HUDEP-2 (cell line): ENCODE data around the gene PPP1R18.

Experiments used
- DNase-seq, 76 experiments: peaks; one replicate each; lab custom pipeline; 2025; ENCODE audit not compliant: unreplicated experiment in 76 of 76; lab: John Stamatoyannopoulos, UW

The PPP1R18 gene

GRCh38 chr6:30689022-30689865 is 2.8 kb upstream of the PPP1R18 start:
- no peak for DNase-seq

DNA sequence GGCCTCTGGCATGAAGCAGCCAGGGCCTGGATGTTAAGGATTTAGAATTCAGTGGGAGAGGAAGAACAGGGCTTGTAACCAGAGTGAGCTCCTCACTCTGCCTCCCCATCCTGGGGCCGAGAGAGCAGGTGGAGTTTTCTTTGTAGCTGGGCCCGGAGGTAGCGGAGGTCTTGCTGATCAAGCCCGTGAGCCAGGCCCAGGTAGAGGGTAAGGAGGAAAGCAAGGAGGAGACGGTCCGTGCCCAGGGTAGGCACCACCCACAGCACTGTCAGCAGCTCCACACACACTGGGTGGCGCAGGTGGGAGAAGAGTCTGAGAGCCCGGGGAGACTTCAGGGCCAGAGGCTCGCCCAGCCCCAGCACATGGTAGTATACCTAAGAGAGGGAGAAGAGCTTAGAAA is 2.1 kb upstream of the PPP1R18 start:
- no peak for DNase-seq

DNA sequence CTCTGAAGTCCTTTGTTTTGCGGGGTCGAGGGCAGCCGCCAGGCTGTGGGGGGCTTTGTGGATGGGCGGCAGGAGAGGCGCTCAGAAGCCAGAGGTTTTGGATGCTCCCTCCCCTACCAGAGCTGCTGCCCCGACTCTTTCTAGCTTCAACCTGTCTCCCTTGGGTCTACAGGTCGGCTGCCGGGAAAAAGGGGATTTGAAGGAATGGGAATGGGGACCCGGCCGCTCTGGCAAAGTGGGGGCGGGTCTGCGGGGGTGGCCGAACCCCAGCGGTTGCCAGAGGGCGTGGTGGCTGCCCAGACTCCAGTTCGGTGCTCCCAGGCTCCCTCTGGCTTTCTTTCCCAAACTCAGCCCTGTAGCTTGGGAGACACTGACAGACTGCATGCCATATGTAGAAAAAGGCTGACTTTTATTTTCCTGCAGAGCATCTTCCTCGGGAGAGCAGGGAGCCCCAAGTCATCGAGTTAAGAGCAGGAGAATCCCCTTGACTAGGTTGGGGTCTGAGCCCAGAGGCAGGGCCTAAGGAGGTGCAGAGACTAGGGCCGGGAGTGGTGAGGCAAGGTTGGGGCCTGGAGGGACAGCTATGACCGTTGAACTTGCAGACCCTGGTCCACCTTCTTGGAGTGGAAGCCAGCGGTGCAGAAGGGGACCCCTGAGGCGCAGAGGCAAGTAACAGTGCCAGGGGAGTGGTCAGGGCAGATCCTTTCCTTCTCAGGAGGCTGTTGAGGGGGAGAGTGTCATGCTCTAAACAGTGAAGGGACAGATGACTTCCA is 1.4 kb upstream of the PPP1R18 start:
- no peak for DNase-seq

DNA sequence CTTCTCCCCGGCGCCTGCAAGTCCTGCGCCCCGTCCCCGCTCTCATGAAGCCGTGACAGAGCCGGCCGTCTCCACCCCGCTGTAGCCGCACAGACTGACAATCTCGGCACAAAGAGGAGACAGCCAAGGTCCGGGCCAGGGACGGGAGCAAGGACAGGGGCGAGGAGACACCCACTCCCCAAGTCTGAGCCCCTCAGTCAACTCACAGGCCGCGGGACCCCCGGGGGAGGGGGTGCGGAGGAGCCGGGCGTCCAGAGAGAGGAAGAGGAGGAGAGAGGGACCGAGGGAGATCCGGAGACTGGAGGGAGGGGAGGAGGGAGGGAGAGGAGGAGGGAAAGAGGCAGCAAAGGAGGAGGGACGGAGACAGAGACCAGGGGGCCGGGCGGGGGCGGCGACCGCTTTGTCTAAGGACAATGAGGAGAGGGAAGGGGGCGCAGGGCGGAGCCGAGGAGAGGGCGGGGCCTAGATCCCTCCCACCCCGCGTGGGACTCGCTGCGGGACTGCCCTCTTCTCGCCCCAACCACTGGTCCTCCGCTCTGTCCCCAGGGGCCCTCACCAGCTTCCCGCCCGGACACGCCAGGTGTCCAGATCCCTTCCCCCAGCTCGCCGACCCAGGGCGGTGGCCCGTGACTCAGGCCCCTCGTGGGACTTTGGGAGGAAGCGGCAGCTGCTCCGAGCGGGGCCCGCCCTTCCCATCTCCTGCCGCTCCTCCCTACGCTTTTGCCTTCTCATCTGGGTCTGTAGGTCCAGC is 638 bp upstream of the PPP1R18 start:
- DNase-seq = peak in 61 of 76 experiments; percentile 14 to 82 (median 59)

GRCh38 chr6:30685157-30686008 is 1.1 kb downstream of the PPP1R18 start:
- no peak for DNase-seq

DNA sequence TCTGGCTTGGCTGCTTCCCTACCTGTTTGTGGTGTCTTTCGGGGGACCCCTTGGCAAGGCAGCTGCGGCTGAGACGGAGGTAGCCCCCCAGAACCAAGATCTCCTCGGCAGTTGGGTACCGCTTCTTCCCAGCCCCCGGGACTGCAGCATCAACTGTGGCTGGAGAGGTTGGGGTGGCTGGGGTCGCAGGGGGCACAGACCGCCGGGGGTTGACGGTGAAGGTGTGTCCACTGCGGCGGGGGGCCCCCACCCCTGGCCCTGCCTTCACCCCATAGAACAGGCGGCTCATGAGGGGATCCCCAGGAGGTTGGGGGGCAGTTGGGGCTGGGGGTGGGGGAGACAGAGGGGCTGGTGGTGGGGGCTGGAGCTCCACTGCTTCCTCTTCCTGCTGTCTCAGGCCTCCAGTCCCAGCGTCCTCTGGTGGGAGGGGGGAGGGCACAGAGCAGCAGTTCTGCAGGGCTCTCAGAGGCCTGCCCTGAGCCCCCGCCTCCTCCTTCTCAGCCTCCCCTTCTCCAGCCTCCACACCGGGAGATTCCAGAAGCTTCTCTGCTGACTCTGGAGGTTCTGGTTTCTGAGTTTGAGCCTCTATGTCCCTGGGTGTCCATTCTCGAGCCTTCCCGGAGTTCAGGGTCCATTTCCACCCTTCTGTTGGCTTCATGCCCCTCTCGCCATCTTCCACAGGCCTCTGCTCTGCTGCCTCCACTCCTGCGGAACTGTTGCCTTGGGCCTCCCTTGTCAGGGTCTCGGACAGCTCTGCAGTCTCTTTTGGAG is 1.9 kb downstream of the PPP1R18 start:
- DNase-seq = no peak

DNA sequence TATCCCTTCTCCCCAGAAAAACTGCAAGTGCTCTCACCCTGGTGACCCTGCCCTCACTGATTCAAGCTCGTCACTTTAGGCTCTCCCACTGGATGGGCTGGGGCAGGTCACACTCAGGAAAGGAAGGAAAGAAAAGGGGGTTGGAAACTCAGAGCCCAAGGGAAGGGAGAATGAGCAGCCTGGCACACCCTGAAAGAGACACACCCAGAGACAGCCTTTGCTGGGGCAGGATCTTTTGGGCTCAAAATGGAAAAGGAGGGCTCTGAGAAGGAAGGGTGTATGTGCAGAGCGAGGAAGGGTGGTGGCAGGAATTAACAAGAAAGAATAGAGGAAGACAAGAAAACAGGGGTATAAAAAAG is 2.5 kb downstream of the PPP1R18 start:
- DNase-seq = no peak

DNA sequence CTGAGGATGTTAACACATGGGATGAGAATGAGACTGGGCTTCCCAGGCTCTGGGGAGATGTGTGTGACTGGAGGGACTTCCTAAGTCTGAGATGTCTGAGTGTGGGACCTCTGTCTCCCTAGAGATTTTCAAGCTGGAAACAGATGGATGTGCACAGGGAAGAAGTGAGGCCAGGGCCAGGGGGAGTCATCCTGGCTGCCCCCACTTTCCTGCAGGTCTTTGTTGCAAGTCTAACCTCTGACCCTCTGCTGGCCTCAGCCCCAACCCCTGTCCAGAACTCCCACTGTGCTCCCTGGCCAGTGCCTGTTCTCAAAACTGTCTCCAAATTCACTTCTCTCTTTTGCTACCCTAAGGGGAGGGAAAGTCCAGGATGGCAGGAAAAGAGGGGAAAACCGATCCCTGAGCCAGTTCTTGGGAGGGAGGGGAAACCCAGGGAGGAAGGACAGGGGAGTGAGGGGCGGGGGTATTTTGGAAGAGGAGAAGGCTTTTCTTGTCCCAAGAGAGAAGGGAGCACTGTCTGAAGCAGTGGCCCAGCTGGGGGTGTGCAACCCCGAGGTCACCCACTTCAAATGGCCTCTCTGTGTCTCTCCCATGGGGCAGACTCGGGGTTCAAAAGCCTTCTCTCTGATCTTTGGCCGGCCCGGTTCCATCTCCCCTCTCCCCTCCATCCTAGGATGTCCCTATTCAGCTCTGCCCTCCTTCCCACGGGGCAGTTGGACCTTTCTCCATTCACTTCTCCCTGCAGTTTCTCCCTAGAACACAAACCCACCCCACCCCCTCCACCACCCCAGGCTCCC is 3.1 kb downstream of the PPP1R18 start:
- DNase-seq = no peak

GRCh38 chr6:30682143-30683117 is 4.0 kb downstream of the PPP1R18 start:
- peak in 51 of 76 experiments; percentile 9 to 64 (median 35) for DNase-seq

- DNase-seq = no peak
Measured at GRCh38 chr6:30681766-30682142, 4.7 kb downstream of the PPP1R18 start.

DNA sequence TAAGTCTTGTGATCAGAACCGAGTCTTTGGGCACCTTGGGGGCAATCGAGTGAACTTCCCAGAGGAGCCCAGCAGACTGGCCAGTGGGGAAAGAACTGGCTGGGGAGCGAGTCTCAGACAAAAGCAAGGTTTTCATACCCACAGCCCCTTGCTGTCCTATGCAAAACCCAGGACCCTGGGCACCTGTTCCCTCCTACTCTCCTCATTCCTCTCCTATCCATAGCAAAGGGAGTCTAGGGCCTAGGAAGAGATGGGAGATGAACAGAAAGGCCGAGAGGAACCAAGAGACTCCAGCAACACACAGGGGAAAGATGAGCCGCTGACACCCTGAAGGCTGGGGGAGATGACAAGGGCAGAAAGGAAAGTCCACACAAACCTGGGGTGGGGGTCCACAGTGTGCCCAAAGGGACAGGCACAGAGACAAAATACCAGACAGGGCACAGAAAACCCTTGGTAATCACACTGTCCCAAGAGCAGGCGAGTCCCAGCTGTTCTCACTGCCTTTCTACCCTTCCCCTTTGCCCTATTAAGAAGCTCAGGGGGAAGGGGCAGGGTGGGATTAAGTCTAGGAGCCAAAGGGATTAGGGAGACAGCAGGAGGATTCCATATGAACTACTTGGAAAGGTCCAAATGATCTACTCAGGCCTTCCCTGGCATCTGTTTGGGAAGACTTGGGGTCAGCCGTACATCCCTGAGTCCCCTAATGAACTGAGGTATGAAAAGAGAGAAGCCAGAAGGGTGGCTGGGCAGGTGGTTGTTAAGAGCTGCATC is 6.5 kb downstream of the PPP1R18 start:
- no peak for DNase-seq

GRCh38 chr6:30678964-30679726 is 7.3 kb downstream of the PPP1R18 start:
- DNase-seq = peak in 72 of 76 experiments; percentile 28 to 96 (median 80)

DNA sequence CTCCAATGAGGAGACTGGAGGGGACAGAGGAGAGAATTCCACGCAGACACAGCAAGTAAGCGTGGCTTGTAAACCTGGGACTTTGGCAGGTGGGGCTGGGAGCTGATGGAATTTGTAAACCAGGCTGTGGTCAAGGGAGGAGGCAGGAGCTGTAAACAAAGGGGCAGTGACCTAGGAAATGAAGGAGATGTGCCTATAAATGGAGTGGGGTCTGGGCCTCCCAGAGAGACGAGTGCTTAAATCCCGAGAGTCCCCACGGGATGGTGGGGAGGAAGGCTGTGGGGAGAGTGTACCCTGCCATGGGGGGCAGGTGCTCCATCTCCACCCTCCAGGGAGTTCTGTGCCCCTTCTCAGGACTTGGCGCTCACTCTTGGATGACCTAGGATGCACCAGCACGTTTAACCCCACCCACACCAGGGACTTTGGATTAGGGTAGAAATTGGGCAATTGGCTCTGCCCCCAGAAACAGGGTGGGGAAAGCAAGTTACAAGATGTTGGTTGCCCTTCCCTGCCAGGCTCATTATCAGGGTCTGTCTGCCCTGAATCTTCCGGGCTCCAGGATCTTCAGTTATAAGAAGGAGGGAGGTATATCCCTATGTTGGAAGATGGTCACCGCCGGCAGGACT is 9.7 kb downstream of the PPP1R18 start:
- peak in 12 of 76 experiments; percentile 6 to 47 (median 33) for DNase-seq

GRCh38 chr6:30672445-30673253 is 13.8 kb downstream of the PPP1R18 start, which contains the start of gene DHX16:
Gene DHX16, minus strand, starts transcription at chr6:30673006. Its CDS starts 165 bp downstream, at chr6:30672841.
- DNase-seq = peak in 75 of 76 experiments; percentile 70 to 99 (median 96)
